ENCODE results near the gene ZNF598.

ZNF598 gene

GRCh38 chr16:1950559-1950958 lies 59.1 kb downstream of the ZNF598 start:
- DNase-seq: no peak
- in situ Hi-C loops (cut with HindIII; ENCODE audit: low pct_ligation_motif_present, low pct_unique_long_range_greater_than_20kb, low sequenced_read_pairs): no loop called here

- in situ Hi-C loops (cut with HindIII; ENCODE audit: low pct_ligation_motif_present, low pct_unique_long_range_greater_than_20kb, low sequenced_read_pairs): no loop called here
These were observed 59.6 kb downstream of the ZNF598 start for GRCh38 chr16:1950047-1950446.

GRCh38 chr16:1949507-1949906 lies 60.1 kb downstream of the ZNF598 start:
- in situ Hi-C loops (cut with HindIII; ENCODE audit: low pct_ligation_motif_present, low pct_unique_long_range_greater_than_20kb, low sequenced_read_pairs): no loop called here
- DNase-seq: no peak

More at GRCh38 chr16:1950047-1950446, 59.6 kb downstream of the ZNF598 start:
- DNase-seq: no peak
